ENCODE results near the gene ETHE1.
"Not testable (repeated sequence)": the region's sequence is repeated elsewhere in the genome, so short reads cannot be mapped to it uniquely, and the experiment has no call there.

ETHE1 gene

GRCh38 chr19:43551399-43552197 lies 24.6 kb upstream of the ETHE1 start:
- DNase-seq, result no peak

GRCh38 chr19:43548706-43549105 lies 21.7 kb upstream of the ETHE1 start:
- DNase-seq, result no peak

GRCh38 chr19:43547926-43548325 lies 20.9 kb upstream of the ETHE1 start:
- not testable (repeated sequence) for DNase-seq

- no peak for DNase-seq
Measured at GRCh38 chr19:43546581-43546980, 19.6 kb upstream of the ETHE1 start.

- no peak for DNase-seq
Measured at GRCh38 chr19:43545981-43546380, 19.0 kb upstream of the ETHE1 start.

- DNase-seq, result no peak
Measured at GRCh38 chr19:43545276-43545675, 18.3 kb upstream of the ETHE1 start.

GRCh38 chr19:43544077-43544476 lies 17.1 kb upstream of the ETHE1 start:
- DNase-seq, result no peak

GRCh38 chr19:43541920-43542650 lies 15.1 kb upstream of the ETHE1 start:
- no peak for DNase-seq

GRCh38 chr19:43540381-43540780 lies 13.4 kb upstream of the ETHE1 start:
- no peak for DNase-seq

GRCh38 chr19:43538922-43539321 lies 11.9 kb upstream of the ETHE1 start:
- DNase-seq, result no peak

- no peak for DNase-seq
Measured at GRCh38 chr19:43534816-43535761, 8.1 kb upstream of the ETHE1 start.

- no peak for DNase-seq
Measured at GRCh38 chr19:43534305-43534815, 7.4 kb upstream of the ETHE1 start.

- peak; percentile 93 for DNase-seq
Measured at GRCh38 chr19:43533546-43534304, 6.7 kb upstream of the ETHE1 start.

GRCh38 chr19:43532962-43533545 lies 6.1 kb upstream of the ETHE1 start, which contains the start of gene ZNF575:
Gene ZNF575, plus strand, starts transcription at chr19:43533188. Its CDS starts 1,235 bp downstream, at chr19:43534423.
- DNase-seq, result peak; percentile 76

- no peak for DNase-seq
Measured at GRCh38 chr19:43532571-43532961, 5.6 kb upstream of the ETHE1 start.

GRCh38 chr19:43527860-43528622 lies 1.0 kb upstream of the ETHE1 start:
- no peak for DNase-seq

- no peak for DNase-seq
Measured at GRCh38 chr19:43525836-43526771, 897 bp downstream of the ETHE1 start.

- no peak for DNase-seq
Measured at GRCh38 chr19:43524922-43525835, 1.8 kb downstream of the ETHE1 start.

Data from GOT3 (cell line).